ENCODE results near the gene GGNBP2. TPM values are rescaled to one million over a fixed set of nuclear protein-coding genes. Genes with fewer than 3 reads are reported as not detected.

The GGNBP2 gene
- total and polyA plus RNA-seq, 2 of the 8 experiments (the other 6 are each of a cell fraction or from before 2014, with no cell fraction given) = 29.2 to 35.8 TPM

DNA sequence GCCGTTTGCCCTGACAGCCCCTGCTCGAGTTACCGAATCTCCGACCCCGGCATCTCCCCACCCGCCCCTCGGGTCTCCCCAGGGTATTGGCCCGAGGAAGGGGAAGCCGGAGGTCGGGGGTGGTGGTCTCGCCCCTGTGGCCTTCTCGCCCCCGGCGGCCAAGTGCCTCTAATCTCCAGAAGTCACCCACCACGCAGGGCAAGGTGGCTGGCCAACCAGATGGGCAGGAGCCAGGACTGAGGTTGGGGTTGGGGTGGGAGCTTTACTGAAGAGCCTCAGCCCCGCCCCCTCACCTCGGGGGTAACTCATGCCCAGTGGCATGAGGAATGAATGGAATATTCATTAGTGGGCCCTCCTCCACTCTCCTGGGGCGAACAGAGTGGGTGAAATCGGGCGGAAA lies 47.6 kb downstream of the GGNBP2 start:
- no peaks in the 10 kb centered on the region for H3K9me3 ChIP-seq (ENCODE audit: insufficient read depth in 2 of 2, low read depth in 1 of 2, low read length in 1 of 2)
- peaks cover 5 to 16% of the 10 kb centered on the region in 2 experiments; a peak in 3 of 4 replicates for H3K79me2 ChIP-seq (ENCODE audit: control insufficient read depth in 1 of 2, insufficient read depth in 2 of 2, low read length in 2 of 2)
- peaks cover 0 to 2% of the 10 kb centered on the region in 2 experiments for H4K20me1 ChIP-seq (replicated peaks in 1 of 2; ENCODE audit: control insufficient read depth in 1 of 2, insufficient read depth in 2 of 2, low read length in 2 of 2)
- peak overlapping the region; percentile 52 to 93 (median 76) for H3K4me3 ChIP-seq (ENCODE audit: extremely low read depth in 1 of 4, insufficient read depth in 2 of 4, low read depth in 3 of 4, low read length in 4 of 4)
- FAIRE-seq (no peak), DNase-seq (ENCODE audit: low read depth in 1 of 2, low spot score in 2 of 2) (peak in 1 of 2 experiments; percentile 80)
- WGBS, 2 experiments (ENCODE audit: extremely low coverage in 1 of 2, insufficient coverage in 1 of 2, insufficient read length in 1 of 2, insufficient replicate concordance in 2 of 2, low coverage in 1 of 2, low lambda C conversion rate in 2 of 2, missing lambda C conversion rate in 1 of 2) = 2% methylated on average over 9 of the region's 20 CpGs; no CpG with 5 or more reads in 1 of the 2 experiments
- H2BK5ac ChIP-seq (ENCODE audit: low read depth, low read length) = no peak overlapping the region
- H2BK120ac ChIP-seq (replicated peaks; ENCODE audit: low read depth, low read length) = no peak overlapping the region
- no peak overlapping the region for H2BK20ac ChIP-seq (ENCODE audit: low read length)
- H3K14ac ChIP-seq (ENCODE audit: insufficient read length) = no peak overlapping the region
- H3K9ac ChIP-seq (replicated peaks in 1 of 4; ENCODE audit: extremely low read depth in 1 of 4, low read depth in 3 of 4, low read length in 3 of 4) = peak overlapping the region in 1 of 4 experiments; percentile 23; a peak in 2 of 7 replicates
- peaks cover 0 to 15% (median 11%) of the 10 kb centered on the region in 4 experiments; a peak in 5 of 7 replicates for H3K4me1 ChIP-seq (replicated peaks in 1 of 4; ENCODE audit: control insufficient read depth in 3 of 4, insufficient read depth in 4 of 4, low read length in 3 of 4)
- no peak overlapping the region for H2BK15ac ChIP-seq (ENCODE audit: low read length)
- TF ChIP-seq BACH1 (IDR thresholded peaks at IDR 0.05; ENCODE audit: low read length) = peak; percentile 30; the same call in 1 of the 2 replicates
- peak; percentile 57 for TF ChIP-seq KDM4A (IDR thresholded peaks at IDR 0.05; ENCODE audit: low read depth, low read length, severe bottlenecking)
- TF ChIP-seq FOSL1 (IDR thresholded peaks at IDR 0.05; ENCODE audit: insufficient read depth, low read depth, low read length) = no peak
- TF ChIP-seq KDM1A (IDR thresholded peaks at IDR 0.05; ENCODE audit: borderline replicate concordance, low read length) = no peak
- peak overlapping the region; percentile 17 for H4K5ac ChIP-seq (ENCODE audit: insufficient read length, low read depth, low read length)
- no peak overlapping the region; the same call in 1 of the 2 replicates for H2AFZ ChIP-seq (ENCODE audit: low read length)
- ChIA-PET CTCF (ENCODE audit: partially characterized antibody) (interaction anchor here (3.2 kb wide), 1 partner anchor 10 kb away, joined by 18 read pairs; the partner anchor contains the start of gene MRM1), POLR2A (ENCODE audit: partially characterized antibody) (interaction anchor here (0.7 to 6.4 kb wide), 7 partner anchors 9 to 104 kb away, joined by 3 to 55 read pairs (median 11); partner anchors contain the start of genes GGNBP2, MRM1, MYO19 and PIGW)
- H4K91ac ChIP-seq (replicated peaks; ENCODE audit: insufficient read length, low read length) = no peak overlapping the region
- H3K4ac ChIP-seq (replicated peaks; ENCODE audit: insufficient read length, low read depth, low read length) = no peak overlapping the region
- 0 out of 2 replicates have a peak overlapping the region, but pooled peaks have one; percentile 45 for H3K27ac ChIP-seq (ENCODE audit: low read depth, low read length)
- no peak overlapping the region for H3K56ac ChIP-seq (replicated peaks; ENCODE audit: insufficient read length, low read depth, low read length)
- H3K79me1 ChIP-seq (ENCODE audit: low read depth, low read length) = peaks cover 3% of the 10 kb centered on the region; the same call in 1 of the 2 replicates
- H4K8ac ChIP-seq (ENCODE audit: extremely low read depth, insufficient read depth, low read length) = no peak overlapping the region
- no peak overlapping the region for H2AK5ac ChIP-seq (ENCODE audit: low read depth, low read length)
- H3K36me3 ChIP-seq (ENCODE audit: control insufficient read depth in 2 of 4, insufficient read depth in 4 of 4, low read length in 3 of 4) = peaks cover 2 to 16% (median 5%) of the 10 kb centered on the region in 4 experiments; a peak in 6 of 8 replicates
- no peak overlapping the region for H3K23ac ChIP-seq (ENCODE audit: insufficient read length)
- H3K18ac ChIP-seq (ENCODE audit: extremely low read depth, low read length) = peak overlapping the region; percentile 51
- H2BK12ac ChIP-seq (ENCODE audit: low read depth, low read length) = no peak overlapping the region
- H3K4me2 ChIP-seq (ENCODE audit: insufficient read depth in 1 of 2, low read depth in 2 of 2, low read length in 2 of 2) = peak overlapping the region; percentile 73 to 84
- H3K23me2 ChIP-seq (ENCODE audit: low read depth, low read length) = peaks cover 7% of the 10 kb centered on the region
- no peaks in the 10 kb centered on the region for H3K27me3 ChIP-seq (replicated peaks in 1 of 4; ENCODE audit: control insufficient read depth in 3 of 4, extremely low read depth in 1 of 4, insufficient read depth in 3 of 4, low read length in 3 of 4)
